HG03097 (cell line): ENCODE measurements around the gene CPEB3.
"Not testable (repeated sequence)": the region's sequence is repeated elsewhere in the genome, so short reads cannot be mapped to it uniquely, and the experiment has no call there.

Experiments used
- ATAC-seq: cut with Tn5 transposase; IDR thresholded peaks from one replicate; pipeline ENCODE4 v1.9.1; 2021; ENCODE audit not compliant: unreplicated experiment, low FRiP score

Gene CPEB3

GRCh38 chr10:92216608-92217007, 74.3 kb downstream of the CPEB3 start:
- not testable (repeated sequence) for ATAC-seq

- ATAC-seq, result not testable (repeated sequence)
Observed at GRCh38 chr10:92215222-92215621, 75.7 kb downstream of the CPEB3 start.

DNA sequence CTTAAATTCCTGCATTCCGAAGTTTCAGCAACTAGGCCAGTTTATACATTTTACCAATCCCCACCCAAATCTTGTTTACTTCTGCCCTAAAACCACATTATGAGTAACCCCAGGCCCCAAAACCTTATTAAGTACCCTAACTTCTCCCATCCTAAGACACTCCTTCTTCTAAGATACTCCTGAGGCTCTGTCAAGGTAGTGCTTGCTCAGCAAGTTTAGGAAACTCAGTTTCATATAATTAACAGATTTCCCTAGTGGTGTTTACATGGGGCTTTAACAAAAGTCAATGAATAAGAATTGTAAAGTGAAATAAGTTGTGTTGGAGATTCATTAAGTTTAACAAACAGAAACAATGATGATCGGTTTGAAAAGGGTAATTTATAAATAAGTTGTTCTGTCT, 77.8 kb downstream of the CPEB3 start:
- no peak for ATAC-seq

DNA sequence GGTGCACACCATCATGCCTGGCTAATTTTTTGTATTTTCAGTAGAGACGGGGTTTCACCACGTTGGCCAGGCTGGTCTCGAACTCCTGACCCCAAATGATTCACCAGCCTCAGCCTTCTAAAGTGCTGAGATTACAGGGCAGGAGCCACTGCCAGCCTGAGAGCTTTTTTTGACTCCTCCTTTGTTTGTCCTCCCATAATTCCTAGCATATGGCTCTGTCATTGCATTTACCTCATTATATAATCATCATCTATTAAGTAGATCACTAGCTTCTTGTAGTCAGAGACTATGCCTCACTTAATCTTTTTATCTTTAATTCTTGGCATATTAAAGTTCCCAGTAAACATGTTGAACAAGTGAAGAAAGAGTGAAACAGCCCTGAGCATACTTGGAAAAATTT, 82.1 kb downstream of the CPEB3 start:
- no peak for ATAC-seq

GRCh38 chr10:92208157-92208720, 82.6 kb downstream of the CPEB3 start:
- ATAC-seq, result no peak

DNA sequence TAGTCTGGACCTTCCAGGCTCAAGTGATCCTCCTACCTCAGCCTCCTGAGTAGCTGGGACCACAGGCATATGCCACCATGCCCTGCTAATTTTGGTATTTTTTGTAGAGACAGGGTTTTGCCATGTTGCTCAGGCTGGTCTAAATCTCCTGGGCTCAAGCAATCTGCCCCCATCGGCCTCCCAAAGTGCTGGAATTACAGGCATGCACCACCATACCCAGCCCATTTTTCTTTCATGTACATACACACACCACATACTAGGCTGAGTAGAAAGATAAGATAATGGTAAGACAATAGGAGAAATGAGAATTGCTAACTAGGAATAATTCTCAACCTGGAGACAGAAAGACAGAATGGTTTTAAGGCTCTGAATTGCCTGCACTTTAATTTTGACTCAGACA, 83.8 kb downstream of the CPEB3 start:
- no peak for ATAC-seq

DNA sequence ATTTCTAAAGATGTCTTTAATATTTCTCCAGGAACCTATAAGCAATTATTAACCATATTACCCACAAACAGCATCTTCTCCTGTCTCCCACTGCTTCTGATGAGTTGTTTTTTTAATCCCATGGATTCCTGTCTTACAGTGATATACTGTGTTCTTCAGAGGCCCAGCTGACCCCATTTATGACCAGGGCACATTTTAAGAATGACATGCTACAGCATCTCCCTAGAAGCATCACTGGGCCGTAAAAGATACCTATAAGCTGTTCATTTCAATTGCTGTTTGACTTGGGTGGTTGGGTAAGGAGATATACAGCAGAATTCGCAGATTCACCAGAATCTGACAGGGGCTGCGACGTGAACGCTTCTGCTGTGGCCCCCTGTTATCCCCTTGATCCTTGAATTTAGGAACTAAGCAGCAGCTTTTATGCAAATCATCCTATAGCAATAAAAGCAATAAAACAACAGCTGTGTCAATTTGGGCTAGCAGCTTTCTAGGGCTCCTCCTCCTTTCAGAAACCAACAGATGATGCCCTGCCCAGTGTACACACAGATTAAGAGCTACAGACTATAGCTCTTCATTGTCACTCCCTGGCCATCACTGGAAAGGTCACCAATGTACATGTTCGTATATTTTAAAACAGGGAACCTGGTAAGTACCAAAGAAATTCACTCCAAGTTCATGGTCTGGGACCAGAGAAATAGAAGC, 86.8 kb downstream of the CPEB3 start:
- no peak for ATAC-seq

DNA sequence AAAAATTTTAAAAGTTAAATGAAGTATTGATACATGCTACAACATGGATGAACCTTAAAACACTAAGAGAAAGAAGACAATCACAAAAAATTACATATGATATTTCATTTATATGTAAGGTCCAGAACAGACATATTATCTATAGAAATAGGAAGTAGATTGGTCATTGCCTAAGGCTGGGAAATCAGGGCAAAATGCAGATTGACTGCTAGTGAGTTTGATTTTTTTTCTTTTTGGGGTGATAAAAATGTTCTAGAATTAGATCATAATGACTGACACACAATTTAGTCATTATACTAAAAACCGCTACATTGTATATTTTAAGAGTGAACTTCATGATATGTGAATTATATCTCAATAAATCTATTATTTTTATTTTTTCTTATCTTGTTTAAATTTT, 88.3 kb downstream of the CPEB3 start:
- no peak for ATAC-seq

GRCh38 chr10:92200564-92200963, 90.3 kb downstream of the CPEB3 start:
- no peak for ATAC-seq

- ATAC-seq, result no peak
Observed at GRCh38 chr10:92187101-92187500, 103.8 kb downstream of the CPEB3 start.

GRCh38 chr10:92184977-92185376, 105.9 kb downstream of the CPEB3 start:
- no peak for ATAC-seq

GRCh38 chr10:92183199-92183598, 107.7 kb downstream of the CPEB3 start:
- no peak for ATAC-seq

- ATAC-seq, result no peak
Observed at GRCh38 chr10:92181575-92181974, 109.3 kb downstream of the CPEB3 start.

DNA sequence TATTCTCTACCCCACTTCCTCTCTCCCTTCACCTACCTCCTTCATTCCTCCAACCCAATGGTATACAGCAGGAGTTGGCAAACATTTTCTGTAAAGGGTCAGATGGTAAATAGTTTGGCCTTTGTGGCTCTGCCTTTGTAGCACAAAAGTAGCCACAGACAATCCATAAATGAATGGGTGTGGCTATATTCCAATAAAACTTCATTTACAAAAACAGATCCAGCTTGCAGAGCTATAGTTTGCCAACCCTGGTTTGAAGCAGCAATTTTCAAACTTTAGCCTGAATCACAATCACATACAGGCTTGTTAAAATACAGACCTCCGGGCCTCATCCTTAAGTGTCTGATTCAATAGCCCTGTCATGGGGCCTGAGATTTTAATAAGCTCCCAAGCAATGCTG, 110.5 kb downstream of the CPEB3 start:
- no peak for ATAC-seq

DNA sequence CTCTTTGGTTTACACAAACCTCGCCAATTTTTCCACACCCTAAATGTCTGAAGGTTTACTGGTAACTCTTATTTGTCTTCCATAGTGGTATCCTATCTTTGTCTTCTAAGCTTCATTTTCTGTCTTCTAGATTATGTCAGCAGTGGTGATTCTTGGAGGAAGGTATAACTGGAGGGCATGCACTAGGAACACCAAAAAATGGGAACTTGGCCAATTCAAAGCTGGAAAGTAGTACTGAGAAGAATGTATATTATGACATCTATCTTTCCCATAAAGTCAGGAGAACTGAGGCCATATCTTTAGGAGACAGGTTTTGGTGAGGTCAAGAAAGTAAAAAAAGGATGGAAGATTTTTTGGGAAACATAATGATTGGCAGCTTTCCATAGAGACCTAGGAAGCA, 113.3 kb downstream of the CPEB3 start:
- no peak for ATAC-seq

GRCh38 chr10:92175164-92175563, 115.7 kb downstream of the CPEB3 start:
- no peak for ATAC-seq

GRCh38 chr10:92173996-92174395, 116.9 kb downstream of the CPEB3 start:
- ATAC-seq, result no peak

DNA sequence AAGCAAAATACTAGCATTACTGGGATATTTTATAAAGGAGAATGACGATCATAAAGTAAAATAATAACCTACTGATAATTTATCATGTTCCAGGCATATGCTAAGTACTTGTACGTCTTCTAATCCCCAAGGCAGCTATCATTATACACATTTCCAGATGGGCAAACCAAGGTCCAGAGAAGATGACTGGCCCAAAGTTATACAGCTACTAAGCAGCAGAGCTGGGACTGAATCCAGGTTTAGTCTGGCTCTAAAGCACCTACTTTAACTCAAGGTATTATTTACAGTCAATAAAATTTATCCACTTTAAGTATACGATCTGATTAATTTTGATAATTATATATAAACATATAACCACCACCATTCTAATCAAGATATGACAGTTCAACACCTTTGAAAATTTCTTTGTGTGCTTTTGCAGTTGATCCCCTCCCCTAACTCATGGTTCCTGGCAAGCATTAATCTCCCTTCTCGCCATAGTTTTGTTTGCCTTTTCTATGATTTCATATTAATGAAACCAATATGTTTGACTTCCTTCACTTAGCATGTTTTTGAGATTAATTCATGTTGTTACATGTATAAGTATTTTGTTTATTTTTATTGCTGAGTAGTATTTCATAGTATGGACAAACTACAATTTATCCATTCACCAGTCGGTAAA, 126.7 kb downstream of the CPEB3 start:
- no peak for ATAC-seq

DNA sequence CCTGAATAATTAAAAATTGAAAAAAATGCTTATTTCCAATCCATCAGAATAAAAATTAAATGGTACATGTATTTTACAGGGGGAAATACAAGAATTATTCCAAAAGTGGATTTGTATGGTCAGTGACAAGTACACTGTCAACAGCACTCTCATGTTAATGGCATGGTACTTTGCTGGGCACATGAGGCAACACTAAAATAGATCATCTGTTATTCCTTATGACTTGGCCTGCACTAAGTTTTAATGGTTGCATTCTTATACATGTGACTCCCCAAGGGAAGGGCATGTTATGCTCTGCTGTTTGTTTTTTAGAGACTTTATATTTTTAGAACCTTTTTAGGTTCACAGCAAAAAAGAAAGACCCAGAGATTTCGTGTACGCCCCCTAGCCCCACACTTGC, 128.3 kb downstream of the CPEB3 start:
- no peak for ATAC-seq

- no peak for ATAC-seq
Observed at GRCh38 chr10:92156874-92157773, 133.8 kb downstream of the CPEB3 start.

DNA sequence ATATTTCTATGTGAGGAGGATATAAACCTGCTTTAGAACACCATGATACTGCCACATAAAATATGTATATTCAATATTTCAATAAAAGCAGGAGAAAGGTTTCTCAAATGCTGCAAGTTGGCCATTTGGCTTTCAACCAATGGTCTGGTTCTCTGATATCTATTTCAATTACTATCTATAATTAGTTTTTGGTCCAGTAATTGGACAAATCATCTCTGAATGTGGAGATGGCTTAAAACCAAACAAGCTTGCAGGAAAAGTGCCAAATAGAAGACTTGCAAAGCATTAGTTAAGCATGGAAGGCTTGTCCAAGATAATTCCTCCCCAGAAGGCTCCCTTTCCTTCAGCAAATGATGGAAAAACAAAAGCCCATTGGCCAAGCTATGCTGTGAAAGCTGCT, 140.1 kb downstream of the CPEB3 start:
- ATAC-seq, result no peak
